GM19452 (cell line): Measurements from ENCODE around the gene SPATS1.

Source experiments
- ATAC-seq: cut with Tn5 transposase; IDR thresholded peaks from one replicate; pipeline ENCODE4 v1.9.1; 2021; ENCODE audit not compliant: unreplicated experiment

SPATS1 gene

DNA sequence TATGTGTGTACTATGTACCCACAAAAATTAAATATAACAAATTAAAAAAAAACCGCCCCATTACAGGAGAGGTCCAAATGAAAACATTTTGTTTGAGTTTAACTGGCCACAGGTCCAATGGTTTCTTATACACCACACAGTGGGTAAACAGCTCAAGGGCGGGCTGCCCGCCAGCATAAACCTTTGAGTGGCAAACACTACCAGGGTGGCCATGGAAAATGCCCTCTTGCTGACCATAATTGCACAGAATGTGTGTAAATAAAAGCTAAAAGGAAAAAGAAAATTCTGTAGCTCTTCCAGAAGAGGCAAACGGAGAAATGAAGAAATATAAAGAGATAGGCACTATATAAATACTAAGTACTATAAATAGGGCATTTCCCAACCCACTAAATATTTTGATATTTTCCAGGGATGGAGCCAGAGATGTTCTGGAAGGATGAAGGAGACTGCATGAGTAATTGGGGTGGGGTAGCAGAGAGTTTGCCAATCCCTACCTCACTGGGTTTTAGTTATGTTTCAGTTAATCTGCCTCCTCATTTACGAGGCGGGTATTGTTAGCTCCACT lies 44.0 kb downstream of the SPATS1 start:
- no peak for ATAC-seq

GRCh38 chr6:44386929-44387345 lies 44.5 kb downstream of the SPATS1 start:
- peak; percentile 9 for ATAC-seq

DNA sequence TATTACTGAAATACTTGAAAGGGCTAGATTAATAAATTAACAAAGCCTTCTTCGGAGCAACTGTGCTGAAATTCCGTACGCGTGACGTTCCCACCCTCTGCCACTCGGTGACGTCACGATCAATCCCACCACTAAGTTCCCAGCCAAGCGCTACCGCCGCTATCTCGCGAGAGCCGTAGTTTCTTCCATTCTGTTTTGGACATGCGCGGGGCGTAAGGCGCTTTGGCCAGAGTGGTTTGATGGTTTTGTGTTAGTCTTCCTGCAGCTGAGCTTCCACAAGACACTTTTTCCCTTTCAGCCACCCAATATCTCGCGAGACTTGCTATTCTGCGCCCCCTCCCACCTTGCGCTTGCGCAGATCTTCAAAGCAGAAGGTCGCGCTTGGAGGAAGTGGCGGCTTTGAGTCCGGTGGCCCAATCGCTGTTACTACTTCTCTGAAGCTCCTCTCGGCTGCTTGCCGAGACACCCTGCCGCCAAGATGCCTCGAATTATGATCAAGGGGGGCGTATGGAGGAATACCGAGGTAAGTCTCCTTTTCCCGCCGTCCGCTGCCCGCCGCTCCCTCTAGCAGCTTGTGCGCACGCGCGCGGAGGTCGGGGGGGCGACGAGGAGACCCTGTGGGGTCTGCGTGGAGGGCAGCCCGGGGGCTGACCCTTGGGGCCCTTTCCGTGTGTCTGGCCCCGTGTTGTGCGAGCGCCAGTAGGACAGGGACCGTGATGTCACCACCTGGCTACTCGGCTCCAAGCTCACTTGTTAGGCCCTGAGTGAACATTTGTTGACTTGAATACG lies 45.1 kb downstream of the SPATS1 start, which contains the start of gene CDC5L:
TSS of gene CDC5L (plus strand) at position 361 of the 789 bp plus-strand sequence. CDS start at position 479, 118 bp downstream.
- peak; percentile 89 for ATAC-seq

DNA sequence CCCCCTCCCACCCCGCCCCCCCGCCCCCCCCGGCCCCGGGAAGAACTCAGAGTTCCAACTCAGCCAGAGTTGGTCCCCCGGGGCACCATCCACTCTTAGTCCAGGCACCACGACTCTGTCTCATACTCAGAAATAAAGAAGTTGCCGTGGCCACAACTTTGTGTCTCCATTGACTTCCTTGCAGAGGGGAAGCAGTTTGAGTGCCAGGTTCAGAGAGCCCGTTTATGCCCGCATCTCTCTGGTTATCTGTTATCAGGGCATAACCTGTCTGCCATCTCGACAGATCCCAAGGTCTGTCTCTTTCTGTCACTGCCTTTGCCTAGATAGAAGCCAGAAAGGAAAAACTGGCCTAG lies 45.7 kb downstream of the SPATS1 start:
- no peak for ATAC-seq

DNA sequence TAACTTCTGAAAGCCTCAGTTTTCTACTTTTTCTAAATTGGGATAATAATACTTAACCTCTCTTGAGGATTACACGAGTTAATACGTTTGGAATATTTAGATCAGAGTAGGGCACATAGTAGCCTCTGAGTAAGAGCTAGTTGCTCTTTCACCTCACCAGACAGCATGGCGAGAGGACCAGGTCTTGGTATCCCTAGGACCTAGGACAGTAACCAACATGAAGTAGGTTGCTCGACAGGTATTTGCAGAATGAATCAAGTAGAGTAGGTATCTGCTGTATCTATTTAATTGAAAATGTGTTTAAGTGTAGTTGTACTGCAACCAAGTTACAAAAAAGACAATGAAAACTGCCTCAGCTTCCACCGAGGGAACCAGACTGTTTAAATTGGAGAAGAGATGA lies 46.4 kb downstream of the SPATS1 start:
- ATAC-seq, result no peak

DNA sequence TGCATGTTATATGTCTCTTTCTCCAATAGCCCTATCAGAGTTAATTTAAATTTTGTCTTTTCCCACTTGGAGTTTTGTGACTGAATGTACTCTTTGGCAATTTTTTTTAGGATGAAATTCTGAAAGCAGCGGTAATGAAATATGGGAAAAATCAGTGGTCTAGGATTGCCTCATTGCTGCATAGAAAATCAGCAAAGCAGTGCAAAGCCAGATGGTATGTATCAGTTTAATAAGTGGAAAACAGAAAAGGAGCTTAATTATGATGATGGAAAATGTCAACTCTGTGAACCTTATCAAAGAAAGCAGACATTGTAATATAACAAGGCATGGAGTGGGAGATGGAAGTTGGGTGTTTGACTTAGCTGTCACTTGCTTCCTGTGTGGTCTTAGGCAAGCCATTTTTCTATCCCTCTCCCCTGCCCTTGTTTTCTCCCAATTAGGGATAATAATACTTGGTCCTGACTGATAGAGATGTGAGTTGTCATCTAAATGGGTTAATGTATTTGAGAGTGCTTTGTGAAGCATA lies 47.8 kb downstream of the SPATS1 start:
- no peak for ATAC-seq
